ENCODE data around the gene ANKIB1.
"Not testable (repeated sequence)": the region's sequence is repeated elsewhere in the genome, so short reads cannot be mapped to it uniquely, and the experiment has no call there.

Gene ANKIB1

DNA sequence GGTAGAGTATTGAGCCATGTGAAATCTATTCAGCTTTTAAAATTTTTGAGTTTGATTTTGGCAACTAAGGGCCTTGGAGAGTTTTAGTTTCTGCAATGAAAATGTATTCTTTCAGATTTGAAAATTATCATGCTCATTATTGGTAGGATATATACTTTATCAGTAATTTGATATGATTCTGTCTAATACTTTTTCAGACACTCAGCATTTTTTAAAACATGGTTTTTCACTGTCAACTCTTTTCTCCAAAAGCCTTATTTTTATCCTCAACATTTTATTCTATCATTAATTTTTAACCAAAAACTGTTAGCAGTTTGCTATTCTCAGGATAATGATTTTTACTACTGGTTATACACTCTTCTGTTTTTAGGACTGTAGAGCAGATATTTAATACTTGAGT, 4.8 kb downstream of the ANKIB1 start:
- TF ChIP-seq SP1 (IDR thresholded peaks at IDR 0.05) (no peak), HDGF (IDR thresholded peaks at IDR 0.05; ENCODE audit: borderline replicate concordance) (no peak), ELF4 (IDR thresholded peaks at IDR 0.05) (no peak), FOXA1 (IDR thresholded peaks at IDR 0.05) (no peak), NFRKB (IDR thresholded peaks at IDR 0.05) (no peak), L3MBTL2 (conservative IDR thresholded peaks at IDR 0.05) (no peak), ARNT (IDR thresholded peaks at IDR 0.05) (no peak), BHLHE40 (IDR thresholded peaks at IDR 0.05; ENCODE audit: borderline replicate concordance) (no peak), LEF1 (IDR thresholded peaks at IDR 0.05; ENCODE audit: borderline replicate concordance) (no peak), SUZ12 (IDR thresholded peaks at IDR 0.05) (no peak)
- ChIA-PET POLR2A (no interaction called here), CTCF (no interaction called here)
- no peak for DNase-seq (ENCODE audit: extremely low spot score)

DNA sequence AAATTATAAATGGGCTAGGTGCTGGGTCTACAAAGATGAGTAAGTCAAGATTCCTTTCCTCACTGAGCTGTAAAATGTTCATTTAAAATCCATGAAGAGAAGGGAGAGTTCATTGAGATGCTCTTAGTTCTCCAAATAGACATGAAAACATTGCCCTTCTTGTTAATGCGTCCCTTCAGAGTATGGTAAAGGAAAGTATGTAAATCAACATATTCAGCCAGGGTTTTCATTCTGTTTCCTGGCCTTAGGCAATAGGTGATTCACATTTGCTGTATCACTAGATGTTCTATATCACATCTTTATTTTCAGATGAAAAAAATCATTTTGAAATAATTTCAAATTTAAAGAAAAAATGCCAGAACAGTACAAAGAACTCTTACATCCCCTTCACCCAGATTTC, 5.4 kb downstream of the ANKIB1 start:
- CTCF ChIA-PET, result no interaction called here

DNA sequence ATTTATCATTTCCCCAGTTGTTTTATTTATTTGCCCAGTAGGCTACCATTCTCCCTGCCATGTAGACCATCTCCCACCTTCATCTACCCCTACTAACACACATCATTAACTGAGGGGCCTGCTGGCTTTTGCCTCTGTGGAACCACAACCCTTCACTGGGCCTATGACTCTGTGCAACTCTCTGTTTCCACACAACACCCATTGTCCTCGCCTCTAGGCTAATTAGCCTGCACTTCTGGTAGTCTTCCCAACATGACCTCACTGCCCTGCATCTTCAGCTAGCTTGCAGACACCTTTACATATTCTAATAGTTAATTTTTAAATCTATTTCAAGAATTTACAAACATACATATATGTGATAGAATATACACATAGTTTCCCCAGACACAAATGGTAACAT, 7.5 kb downstream of the ANKIB1 start:
- no peak for TF ChIP-seq SUZ12 (IDR thresholded peaks at IDR 0.05)
- ChIA-PET CTCF (no interaction called here), POLR2A (no interaction called here)
- no peak for DNase-seq (ENCODE audit: extremely low spot score)

More for the DNA sequence above, 5.4 kb downstream of the ANKIB1 start:
- POLR2A ChIA-PET, result no interaction called here
- TF ChIP-seq L3MBTL2 (conservative IDR thresholded peaks at IDR 0.05), result no peak
- no peak for TF ChIP-seq LEF1 (IDR thresholded peaks at IDR 0.05; ENCODE audit: borderline replicate concordance)
- TF ChIP-seq SUZ12 (IDR thresholded peaks at IDR 0.05), result no peak
- no peak for TF ChIP-seq CTBP1 (IDR thresholded peaks at IDR 0.05; ENCODE audit: borderline replicate concordance)
- TF ChIP-seq SP1 (IDR thresholded peaks at IDR 0.05), result no peak
- no peak for TF ChIP-seq FOXA1 (IDR thresholded peaks at IDR 0.05)
- TF ChIP-seq ARNT (IDR thresholded peaks at IDR 0.05), result no peak
- no peak for TF ChIP-seq FOXK2 (IDR thresholded peaks at IDR 0.05)
- no peak for TF ChIP-seq ZNF384 (IDR thresholded peaks at IDR 0.05)
- no peak for TF ChIP-seq TARDBP (IDR thresholded peaks at IDR 0.05)
- TF ChIP-seq NFRKB (IDR thresholded peaks at IDR 0.05), result no peak
- no peak for TF ChIP-seq HDGF (IDR thresholded peaks at IDR 0.05; ENCODE audit: borderline replicate concordance)
- no peak for TF ChIP-seq ELF4 (IDR thresholded peaks at IDR 0.05)
- DNase-seq (ENCODE audit: extremely low spot score), result no peak

DNA sequence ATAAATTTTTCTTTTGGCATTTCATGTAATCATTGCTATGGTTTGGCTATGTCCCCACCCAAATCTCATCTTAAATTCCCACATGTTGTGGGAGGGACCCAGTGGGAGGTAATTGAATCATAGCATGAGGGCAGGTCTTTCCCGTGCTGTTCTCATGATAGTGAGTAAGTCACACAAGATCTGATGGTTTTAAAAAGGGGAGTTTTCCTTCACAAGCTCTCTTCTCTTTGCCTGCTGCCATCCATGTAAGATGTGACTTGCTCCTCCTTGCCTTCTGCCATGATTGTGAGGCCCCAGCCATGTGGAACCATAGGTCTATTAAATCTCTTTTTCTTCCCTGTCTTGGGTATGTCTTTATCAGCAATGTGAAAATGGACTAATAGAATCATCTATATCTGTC, 9.0 kb downstream of the ANKIB1 start:
- CTCF ChIA-PET; DNase-seq (ENCODE audit: extremely low spot score); POLR2A ChIA-PET: not testable (repeated sequence)

DNA sequence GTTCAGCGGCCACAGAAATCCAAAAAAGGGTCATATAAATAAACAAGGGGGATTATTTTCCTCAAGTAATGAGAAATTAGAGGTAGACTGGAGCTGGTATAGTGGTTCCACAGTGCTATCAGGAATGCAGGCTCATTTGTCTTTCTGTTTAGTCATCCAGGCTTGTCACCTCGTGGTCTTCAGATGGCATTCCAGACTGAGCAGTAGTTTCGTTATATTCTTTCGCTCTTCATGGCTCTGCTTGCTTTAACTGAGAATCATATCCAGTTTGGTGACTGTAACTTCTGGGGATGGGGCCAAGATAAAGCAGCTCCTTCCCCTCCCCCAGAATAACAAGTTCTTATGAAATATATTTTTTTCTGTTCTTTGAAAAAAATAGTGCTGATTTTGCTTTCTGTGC, 9.5 kb downstream of the ANKIB1 start:
- no peak for DNase-seq (ENCODE audit: extremely low spot score)
- ChIA-PET CTCF (no interaction called here), POLR2A (interaction anchor here (1.6 kb wide), 1 partner anchor 9 kb away, joined by 7 read pairs; the partner anchor contains the start of genes ANKIB1 and KRIT1)
- TF ChIP-seq BHLHE40 (IDR thresholded peaks at IDR 0.05; ENCODE audit: borderline replicate concordance) (no peak), CTBP1 (IDR thresholded peaks at IDR 0.05; ENCODE audit: borderline replicate concordance) (no peak), FOXM1 (IDR thresholded peaks at IDR 0.05; ENCODE audit: borderline replicate concordance) (no peak), LEF1 (IDR thresholded peaks at IDR 0.05; ENCODE audit: borderline replicate concordance) (no peak), ZNF384 (IDR thresholded peaks at IDR 0.05) (no peak), SP1 (IDR thresholded peaks at IDR 0.05) (no peak), SUZ12 (IDR thresholded peaks at IDR 0.05) (no peak), FOXA1 (IDR thresholded peaks at IDR 0.05) (no peak), L3MBTL2 (conservative IDR thresholded peaks at IDR 0.05) (no peak)

DNA sequence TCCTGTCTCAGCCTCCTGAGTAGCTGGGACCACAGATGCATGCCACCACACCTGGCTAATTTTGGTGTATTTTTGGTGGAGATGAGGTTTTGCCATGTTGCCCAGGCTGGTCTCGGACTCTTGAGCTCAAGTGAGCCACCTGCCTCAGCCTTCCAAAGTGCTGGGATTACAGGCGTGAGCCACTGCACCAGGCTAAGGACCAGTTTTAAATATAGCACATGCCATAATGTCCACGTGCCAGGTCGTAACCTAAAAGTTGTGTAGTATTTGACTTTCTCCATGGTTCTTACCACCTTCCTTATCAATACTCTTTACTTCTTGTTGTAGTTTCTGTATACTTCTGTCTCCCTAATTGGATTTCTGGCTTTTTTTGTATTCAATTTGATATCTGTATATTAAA, 13.3 kb downstream of the ANKIB1 start:
- ChIA-PET POLR2A (no interaction called here), CTCF (no interaction called here)
- TF ChIP-seq SUZ12 (IDR thresholded peaks at IDR 0.05) (no peak), NFRKB (IDR thresholded peaks at IDR 0.05) (no peak), LEF1 (IDR thresholded peaks at IDR 0.05; ENCODE audit: borderline replicate concordance) (no peak), TARDBP (IDR thresholded peaks at IDR 0.05) (no peak), CTBP1 (IDR thresholded peaks at IDR 0.05; ENCODE audit: borderline replicate concordance) (no peak), FOXM1 (IDR thresholded peaks at IDR 0.05; ENCODE audit: borderline replicate concordance) (no peak), L3MBTL2 (conservative IDR thresholded peaks at IDR 0.05) (no peak), ELF4 (IDR thresholded peaks at IDR 0.05) (no peak), ZNF384 (IDR thresholded peaks at IDR 0.05) (no peak), SP1 (IDR thresholded peaks at IDR 0.05) (no peak), BHLHE40 (IDR thresholded peaks at IDR 0.05; ENCODE audit: borderline replicate concordance) (no peak), FOXK2 (IDR thresholded peaks at IDR 0.05) (no peak), FOXA1 (IDR thresholded peaks at IDR 0.05) (no peak), HDGF (IDR thresholded peaks at IDR 0.05; ENCODE audit: borderline replicate concordance) (no peak), ARNT (IDR thresholded peaks at IDR 0.05) (no peak)
- TF ChIP-seq, protein P1, sequence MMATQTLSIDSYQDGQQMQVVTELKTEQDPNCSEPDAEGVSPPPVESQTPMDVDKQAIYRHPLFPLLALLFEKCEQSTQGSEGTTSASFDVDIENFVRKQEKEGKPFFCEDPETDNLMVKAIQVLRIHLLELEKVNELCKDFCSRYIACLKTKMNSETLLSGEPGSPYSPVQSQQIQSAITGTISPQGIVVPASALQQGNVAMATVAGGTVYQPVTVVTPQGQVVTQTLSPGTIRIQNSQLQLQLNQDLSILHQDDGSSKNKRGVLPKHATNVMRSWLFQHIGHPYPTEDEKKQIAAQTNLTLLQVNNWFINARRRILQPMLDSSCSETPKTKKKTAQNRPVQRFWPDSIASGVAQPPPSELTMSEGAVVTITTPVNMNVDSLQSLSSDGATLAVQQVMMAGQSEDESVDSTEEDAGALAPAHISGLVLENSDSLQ (IDR thresholded peaks at IDR 0.05), result no peak
- no peak for DNase-seq (ENCODE audit: extremely low spot score)

DNA sequence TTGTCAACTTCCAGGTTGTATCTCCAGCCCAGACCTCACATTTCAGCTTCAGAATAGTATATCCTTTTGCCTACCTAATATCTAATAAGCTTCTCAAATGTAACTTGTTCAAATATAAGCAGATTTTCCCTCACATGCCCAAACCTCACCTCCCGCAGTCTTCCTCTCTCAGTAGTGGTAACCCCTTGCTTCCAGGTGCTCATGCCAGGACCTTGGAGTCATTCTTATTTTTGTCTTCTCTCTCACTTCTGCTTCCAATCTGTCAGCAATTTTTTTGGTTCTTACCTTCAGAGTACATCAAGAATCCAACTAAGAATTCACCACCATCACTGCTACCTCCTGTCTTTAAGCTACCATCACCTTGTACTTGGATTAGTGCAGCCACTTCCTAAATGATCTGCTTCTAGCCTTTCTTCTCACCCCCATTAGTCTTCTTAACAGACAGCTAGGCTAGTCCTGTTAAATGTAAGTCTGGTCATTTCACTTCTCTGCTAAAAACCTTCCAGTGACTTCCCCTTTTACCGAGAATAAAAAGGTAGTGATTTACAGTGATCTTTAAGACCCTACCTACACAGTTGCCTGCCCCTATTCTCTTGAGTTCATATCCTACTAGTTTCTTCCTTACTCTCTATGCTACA, 14.0 kb downstream of the ANKIB1 start:
- ChIA-PET CTCF (no interaction called here), POLR2A (interaction anchor here (1.2 kb wide), 1 partner anchor 14 kb away, joined by 9 read pairs; the partner anchor contains the start of genes ANKIB1 and KRIT1)
- no peak for DNase-seq (ENCODE audit: extremely low spot score)
- TF ChIP-seq ZNF384 (IDR thresholded peaks at IDR 0.05), result no peak
- no peak for TF ChIP-seq ELF4 (IDR thresholded peaks at IDR 0.05)
- TF ChIP-seq CTBP1 (IDR thresholded peaks at IDR 0.05; ENCODE audit: borderline replicate concordance), result no peak
- no peak for TF ChIP-seq FOXM1 (IDR thresholded peaks at IDR 0.05; ENCODE audit: borderline replicate concordance)
- TF ChIP-seq L3MBTL2 (conservative IDR thresholded peaks at IDR 0.05), result no peak
- no peak for TF ChIP-seq SP1 (IDR thresholded peaks at IDR 0.05)
- TF ChIP-seq NFRKB (IDR thresholded peaks at IDR 0.05), result no peak
- TF ChIP-seq, protein P1 (IDR thresholded peaks at IDR 0.05), result no peak
- TF ChIP-seq TARDBP (IDR thresholded peaks at IDR 0.05), result no peak
- TF ChIP-seq BHLHE40 (IDR thresholded peaks at IDR 0.05; ENCODE audit: borderline replicate concordance), result no peak
- TF ChIP-seq LEF1 (IDR thresholded peaks at IDR 0.05; ENCODE audit: borderline replicate concordance), result no peak
- no peak for TF ChIP-seq FOXA1 (IDR thresholded peaks at IDR 0.05)
- no peak for TF ChIP-seq FOXK2 (IDR thresholded peaks at IDR 0.05)
- no peak for TF ChIP-seq HDGF (IDR thresholded peaks at IDR 0.05; ENCODE audit: borderline replicate concordance)

Data from HEK293T (cell line).